Stimulated activated CD4-positive, alpha-beta T cell treated with anti-CD3 and anti-CD28 coated beads, Interleukin-4, amount 100 ng/mL, for 24 hours (primary cell): ENCODE results near the gene RPP40.
"Not testable (repeated sequence)": the region's sequence is repeated elsewhere in the genome, so short reads cannot be mapped to it uniquely, and the experiment has no call there.

ENCODE experiments used
- DNase-seq: peaks from one replicate; pipeline ENCODE4 v3.0.0-alpha.2; 2020

Gene RPP40, protein sequence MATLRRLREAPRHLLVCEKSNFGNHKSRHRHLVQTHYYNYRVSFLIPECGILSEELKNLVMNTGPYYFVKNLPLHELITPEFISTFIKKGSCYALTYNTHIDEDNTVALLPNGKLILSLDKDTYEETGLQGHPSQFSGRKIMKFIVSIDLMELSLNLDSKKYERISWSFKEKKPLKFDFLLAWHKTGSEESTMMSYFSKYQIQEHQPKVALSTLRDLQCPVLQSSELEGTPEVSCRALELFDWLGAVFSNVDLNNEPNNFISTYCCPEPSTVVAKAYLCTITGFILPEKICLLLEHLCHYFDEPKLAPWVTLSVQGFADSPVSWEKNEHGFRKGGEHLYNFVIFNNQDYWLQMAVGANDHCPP

DNA sequence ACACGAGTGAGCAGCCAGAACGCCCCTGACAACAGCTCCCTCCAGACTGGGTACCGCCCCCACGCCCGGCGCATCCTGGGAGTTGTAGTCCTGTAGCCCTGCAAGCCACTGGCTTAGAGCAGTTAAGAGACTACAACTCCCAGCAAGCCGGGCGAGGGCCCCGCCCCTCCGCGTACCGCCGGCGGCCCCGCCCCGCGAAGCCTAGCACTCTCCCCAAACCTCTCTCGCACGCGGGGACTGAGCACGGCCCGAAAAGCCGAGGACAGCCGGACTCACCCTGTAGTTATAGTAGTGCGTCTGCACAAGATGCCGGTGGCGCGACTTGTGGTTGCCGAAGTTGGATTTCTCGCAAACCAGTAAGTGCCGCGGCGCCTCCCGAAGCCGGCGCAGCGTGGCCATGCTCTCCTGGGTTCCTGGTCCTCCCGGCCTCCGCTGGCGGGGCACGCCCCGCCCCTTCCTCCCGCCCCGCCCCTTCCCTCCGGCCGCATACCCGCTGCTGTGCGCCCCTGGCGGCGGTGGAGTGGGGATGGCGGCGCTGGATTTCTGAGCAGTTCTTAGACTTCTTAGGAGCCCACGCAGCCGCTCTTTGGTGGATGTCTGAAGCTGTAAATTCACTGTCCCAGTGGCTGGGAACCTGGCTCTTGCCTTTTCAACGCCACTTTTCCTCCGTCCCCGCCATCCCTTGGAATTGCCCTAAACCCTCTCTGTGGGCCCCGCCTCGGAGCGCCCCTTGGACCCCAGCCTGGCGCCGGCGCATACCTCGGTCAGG, at the start of gene RPP40:
Gene RPP40 (minus strand): TSS at position 434 of the 769 bp plus-strand sequence. CDS start 35 bp downstream, at position 399.
- DNase-seq: peak; percentile 99

DNA sequence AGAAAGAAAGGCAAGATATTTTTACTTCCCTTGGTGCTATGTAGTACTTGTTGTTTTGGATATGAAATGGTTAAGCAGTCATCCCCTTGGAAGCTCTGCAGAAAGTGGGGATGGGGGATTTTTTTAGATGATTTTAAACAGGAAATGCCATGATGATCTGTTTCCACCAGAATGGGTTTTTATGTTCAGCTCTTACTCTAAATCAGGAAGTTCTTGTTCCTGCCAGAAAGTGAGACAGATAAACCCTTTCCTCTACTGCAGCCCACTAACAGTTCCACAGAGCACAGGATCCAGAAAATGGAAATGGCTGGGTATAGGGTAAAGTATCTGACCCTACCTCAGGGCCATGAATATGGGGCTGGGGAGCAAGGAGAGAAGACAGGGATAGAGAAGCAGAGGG, 49.2 kb upstream of the RPP40 start:
- no peak for DNase-seq

DNA sequence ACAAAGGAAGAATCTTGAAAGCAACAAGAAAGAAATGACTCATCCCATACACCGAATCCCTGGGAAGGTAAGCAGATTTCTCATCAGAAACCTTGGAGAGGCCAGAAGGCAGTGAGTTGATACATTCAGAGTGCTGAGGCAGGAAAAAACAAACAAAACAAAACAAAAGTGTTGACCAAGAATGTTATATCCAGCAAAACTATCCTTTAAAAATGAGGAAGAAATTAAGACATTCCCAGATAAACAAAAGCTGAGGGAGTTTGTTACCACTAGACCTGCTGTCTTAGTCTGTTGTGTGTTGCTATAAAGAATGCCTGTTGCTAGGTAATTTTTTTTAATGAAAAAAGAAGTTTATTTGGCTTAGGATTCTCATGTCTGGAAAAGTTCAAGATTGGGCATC, 47.6 kb upstream of the RPP40 start:
- DNase-seq: no peak

DNA sequence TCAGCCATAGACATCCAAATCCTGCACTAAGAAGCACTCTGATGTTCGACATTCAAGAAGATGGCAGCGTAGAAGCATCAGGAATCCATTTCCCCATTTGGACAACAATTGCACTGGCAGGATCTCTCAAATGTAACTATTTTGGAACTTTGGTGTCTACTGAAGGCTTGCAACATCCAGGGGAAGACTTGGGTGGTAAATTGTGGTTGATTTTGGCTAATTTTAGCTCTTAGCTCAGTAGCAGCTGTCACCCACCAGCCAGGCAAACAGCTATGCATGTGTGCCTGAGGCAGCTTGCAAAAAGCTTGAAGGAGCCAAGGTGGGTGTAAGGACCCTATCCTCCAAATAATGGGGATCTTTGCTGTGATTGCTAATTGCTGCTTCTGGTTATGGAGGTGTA, 46.2 kb upstream of the RPP40 start:
- no peak for DNase-seq

DNA sequence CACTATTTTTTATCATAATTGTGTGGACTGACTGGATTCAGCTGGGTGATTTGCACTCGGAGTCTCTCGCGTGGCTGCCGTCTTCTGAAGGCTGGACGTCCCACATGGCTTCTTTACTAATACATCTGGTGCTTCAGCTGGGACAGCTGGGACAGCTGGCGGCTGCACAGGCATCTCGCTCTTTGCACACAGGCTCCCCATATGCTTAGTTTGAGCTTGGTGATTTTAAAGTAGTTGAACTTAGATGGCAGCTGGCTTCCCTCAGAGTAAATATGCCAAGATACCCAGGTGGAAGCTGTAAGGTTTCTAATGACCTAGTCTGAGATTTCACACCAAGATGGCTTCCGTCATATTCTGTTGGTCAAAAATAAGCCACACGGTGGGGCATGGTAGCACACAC, 42.6 kb upstream of the RPP40 start:
- DNase-seq: no peak

DNA sequence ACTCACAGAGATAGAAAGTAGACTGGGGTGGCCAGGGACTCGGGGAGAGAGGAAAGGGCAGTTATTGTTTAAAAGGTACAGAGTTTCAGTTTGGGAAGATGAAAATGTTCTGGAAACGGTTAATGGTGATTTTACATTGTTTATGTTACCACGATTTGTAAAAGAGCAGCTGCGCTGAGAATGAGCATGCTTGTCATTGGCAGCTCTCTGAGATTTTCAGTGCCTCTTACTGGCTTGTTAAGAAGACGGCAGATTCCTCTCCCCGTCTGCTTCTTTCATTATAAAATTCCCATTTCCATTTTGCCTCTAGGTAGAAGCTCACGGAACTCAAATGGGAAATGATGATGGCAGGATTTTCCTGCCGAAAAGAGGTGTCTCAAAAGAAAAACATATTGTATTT, 41.6 kb upstream of the RPP40 start:
- DNase-seq: no peak

DNA sequence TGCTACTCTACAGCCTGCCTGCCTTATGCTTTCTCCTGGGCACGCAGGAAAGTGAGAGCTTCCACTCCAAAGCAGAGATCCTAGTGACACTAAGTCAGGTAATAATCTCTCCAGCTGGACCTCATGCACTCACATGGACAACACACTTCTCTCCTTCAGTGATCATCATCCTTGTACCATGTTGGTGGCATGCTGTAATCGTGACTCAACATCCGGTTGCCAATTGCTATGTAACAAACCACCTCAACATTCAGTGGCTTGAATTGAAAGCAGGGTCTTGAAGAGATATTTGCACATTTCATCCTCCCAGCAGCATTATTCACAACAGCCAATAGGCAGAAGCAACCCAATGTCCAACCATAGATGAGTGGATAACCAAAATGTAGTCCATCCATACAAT, 41.0 kb upstream of the RPP40 start:
- DNase-seq: no peak

DNA sequence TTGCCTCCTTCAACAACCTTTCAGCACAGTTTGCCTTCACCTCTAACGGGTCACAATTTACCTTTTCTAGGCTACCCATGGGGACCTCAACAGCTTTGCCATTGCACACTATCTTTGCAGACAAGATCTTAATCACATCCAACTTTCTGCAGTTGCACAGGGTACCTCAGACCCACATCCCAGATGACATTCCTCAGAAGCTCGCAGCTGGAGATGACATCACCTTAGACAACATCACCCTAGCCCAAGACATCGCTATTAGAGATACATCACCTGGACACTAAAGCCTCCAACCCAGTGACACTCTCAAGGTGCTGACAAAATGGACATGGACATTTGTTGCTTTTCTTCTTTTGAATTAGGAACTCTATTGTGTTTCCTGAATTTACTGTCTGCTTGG, 38.6 kb upstream of the RPP40 start:
- DNase-seq: no peak

DNA sequence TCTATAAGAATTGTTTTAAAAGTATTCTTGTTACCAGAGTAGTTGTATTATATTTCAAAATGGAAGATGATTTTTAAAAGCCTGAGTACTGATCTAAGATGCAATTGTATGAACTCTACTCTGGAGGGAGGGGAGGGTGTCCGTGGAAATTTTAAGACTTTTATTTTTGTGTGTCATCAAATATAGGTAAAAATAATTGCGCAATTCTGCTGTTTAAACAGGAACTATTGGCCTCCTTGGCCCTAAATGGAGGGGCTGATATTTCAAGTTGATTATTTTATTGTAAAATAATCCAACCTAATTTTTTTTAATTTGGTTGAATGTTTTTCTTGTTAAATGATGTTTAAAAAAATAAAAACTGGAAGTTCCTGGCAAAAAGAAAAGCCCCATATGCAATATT, 38.1 kb upstream of the RPP40 start:
- no peak for DNase-seq

DNA sequence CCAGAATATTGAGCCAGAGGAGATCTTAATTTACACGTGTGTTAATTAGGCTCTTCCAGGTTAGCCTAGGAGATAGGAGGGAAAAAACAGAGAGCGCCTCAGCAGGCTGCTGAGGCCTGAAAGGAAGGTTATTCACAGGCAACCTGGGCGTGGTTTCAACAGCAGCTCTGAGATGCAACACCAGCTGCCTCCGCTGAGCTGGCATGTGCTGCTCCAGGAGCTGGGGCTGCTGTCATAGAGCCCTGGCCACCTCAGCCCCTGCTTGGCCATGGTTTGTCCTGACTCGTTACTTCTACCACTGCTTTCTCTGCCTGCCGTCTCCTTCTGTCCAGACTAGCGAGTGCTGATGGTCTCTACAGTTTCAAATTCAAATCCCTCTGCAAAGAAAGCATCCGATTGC, 32.4 kb upstream of the RPP40 start:
- DNase-seq: no peak

DNA sequence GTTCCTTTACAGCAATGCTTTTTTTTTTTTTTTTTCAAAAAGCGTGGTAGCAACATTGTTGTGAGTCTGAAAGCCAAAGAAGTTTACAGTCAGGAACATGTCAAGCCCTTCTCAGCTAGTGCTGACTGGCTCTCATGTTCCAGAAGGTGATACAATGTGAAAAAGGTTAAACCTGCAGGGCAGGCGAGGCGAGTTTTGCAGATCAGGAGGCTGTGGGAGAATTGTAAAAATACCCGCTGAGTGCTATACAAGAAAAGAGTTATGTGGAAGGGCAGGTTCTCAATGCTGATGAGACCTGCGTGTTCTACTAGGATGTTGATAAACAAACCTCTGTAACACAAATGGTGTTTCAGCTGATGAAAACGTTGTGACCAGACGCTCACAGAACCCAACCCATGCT, 30.9 kb upstream of the RPP40 start:
- no peak for DNase-seq

DNA sequence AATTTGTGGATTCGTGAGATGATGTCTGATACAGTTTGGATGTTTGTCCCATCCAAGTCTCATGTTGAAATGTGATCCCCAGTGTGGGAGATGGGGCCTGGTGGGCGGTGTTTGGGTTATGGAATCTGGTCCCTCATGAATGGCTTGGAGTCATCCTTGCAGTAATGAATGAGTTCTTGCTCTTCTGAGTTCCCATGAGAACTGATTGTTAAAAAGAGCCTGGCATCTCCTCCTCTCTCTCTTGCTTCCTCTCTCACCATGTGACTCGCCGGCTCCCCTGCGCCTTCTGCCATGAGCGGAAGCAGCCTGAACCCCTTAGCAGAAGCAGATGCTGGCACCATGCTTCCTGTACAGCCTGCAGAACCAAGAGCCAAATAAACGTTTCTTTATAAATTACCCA, 30.5 kb upstream of the RPP40 start:
- no peak for DNase-seq

DNA sequence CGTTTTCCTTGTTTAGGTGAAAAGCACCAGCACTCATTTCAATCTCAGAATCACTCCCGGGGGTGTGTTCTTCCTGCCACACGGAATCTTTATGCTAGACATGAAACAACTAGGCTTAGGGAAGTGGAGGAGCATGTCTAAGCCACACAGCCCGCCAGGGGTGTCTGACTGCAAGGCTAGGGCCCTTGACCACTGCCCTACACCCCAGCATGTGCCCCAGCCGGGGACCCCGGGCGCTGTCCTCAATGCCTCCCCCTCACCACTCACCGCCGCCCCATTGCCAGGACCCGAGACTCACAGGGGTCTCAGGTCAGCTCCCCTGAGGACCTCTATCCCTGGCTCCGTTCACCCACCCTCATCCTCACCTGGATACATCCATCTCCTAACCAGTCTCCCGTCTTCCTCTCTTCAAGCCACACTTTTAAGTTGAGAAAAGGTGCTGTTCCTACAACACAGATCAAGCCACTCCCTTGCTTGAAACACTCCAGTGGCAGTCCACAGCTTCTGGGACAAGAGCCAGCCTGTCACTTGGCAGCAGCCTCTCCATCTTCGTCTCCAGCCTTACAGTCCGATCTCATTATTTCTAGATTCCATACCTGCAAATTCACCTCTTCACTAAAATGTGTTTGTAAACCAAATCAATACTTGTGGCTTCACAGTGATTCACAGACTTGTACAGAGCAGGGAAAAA, 29.5 kb upstream of the RPP40 start:
- DNase-seq: not testable (repeated sequence)

DNA sequence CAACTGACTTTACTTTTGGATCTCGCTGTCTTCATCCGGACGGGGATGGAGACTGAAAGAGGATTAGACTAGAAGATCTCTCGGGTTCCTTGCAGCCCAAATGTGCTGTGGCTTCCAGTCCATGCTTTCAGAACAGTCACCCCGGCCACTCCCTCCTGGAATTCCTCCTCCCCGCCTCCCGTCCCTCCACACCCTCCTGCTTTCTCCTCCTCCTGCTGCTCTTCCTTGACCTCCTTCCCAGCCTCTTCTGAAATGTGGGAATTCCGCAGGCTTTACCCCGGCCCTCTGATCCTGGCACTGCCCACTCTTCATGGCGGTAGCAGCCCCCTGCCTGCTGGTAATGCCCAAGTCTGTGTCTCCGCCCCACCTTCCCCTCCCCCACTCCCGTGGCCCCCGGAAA, 28.9 kb upstream of the RPP40 start:
- DNase-seq: not testable (repeated sequence)

DNA sequence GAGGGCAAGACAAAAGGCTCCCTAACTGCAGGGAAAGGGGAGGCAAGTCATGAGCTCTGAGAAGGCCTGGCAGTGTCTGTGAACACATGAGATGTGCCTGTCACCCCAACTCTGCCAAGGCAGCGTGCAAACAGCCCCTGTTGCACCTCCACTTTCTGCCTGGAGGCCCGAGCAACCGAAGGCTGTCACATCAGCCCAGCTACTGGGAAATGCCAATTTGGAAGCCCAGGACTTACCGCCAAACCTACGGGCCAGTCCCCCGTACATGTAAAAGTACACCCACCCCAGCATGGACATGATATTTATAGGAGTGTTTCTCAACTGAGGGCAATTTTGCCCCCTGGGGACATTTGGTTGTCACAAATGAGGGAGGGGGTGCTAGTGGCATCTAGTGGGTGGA, 27.3 kb upstream of the RPP40 start:
- DNase-seq: no peak

DNA sequence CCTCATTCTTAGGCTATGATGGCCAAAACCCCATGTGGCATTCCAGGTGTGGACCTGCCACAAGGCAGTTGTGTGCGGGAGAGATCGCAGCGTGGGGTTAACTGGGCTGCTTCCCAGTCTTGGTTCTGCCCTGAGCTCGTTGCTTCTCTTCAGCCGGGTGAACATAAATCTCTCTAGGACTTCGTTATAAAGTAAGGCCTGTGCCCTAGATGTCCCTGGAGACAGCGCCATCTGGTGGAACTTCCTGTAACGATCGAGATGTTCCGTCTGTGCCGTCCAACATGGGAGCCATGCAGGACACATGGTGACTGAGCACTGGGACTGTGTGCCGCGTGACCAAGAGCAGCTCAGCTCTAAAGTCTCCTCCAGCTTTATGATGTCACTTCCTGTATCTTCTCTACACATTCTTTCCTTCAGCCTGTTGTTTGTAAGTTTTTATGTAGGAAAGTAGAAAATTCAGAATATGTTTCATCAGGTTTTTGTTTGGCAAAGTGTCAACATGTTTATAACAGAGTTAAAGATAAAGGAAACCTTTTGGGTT, 26.8 kb upstream of the RPP40 start:
- DNase-seq: peak; percentile 80

DNA sequence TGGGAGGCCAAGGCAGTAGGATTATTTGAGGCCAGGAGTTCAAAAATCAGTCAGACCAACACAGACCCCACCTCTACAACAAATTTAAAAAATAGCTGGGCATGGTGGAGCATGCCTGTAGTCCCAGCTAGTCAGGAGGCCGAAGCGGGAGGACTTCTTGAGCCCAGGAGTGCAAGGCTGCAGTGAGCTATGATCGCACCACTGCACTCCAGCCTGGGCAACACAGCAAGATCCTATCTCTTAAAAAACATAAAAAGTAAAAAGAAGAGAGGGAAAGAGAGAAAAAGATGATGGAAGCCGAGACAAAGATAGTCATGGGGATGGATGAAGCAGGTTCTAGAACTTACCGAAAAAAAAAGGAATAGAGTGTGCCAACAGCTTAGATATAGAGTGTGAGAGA, 25.8 kb upstream of the RPP40 start:
- DNase-seq: no peak

DNA sequence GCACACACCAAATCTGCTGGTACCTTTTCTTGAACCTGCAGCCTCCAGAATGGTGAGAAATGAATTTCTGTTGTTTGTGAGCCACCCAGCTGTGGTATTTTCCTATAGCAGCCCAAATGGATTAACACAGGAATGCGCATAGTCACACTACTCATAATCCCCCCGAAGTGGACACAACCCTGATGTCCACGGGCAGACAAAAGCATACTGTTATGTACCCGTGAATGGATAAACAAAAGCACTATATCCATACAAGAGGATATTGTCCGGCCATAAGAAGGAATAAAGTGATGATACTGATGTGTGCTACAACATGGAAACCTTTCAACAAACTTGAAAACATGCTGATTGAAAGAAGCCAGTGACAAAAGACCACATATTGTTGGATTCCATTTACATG, 25.1 kb upstream of the RPP40 start:
- DNase-seq: no peak

DNA sequence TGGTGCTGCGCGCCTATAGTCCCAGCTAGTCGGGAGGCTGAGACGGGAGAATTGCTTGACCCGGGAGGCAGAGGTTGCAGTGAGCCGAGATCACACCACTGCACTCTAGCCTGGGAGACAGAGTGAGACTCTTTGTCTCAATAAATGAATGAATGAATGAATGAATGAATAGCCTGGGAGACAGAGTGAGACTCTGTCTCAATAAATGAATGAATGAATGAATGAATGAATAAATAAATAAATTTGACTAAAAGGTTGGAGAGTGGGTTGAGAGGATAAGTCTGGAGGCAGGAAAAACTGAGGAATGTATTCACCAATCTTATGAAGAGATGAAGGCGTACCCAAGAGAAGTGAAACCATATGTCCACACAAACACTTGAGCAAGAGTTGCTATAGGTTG, 24.5 kb upstream of the RPP40 start:
- DNase-seq: no peak

DNA sequence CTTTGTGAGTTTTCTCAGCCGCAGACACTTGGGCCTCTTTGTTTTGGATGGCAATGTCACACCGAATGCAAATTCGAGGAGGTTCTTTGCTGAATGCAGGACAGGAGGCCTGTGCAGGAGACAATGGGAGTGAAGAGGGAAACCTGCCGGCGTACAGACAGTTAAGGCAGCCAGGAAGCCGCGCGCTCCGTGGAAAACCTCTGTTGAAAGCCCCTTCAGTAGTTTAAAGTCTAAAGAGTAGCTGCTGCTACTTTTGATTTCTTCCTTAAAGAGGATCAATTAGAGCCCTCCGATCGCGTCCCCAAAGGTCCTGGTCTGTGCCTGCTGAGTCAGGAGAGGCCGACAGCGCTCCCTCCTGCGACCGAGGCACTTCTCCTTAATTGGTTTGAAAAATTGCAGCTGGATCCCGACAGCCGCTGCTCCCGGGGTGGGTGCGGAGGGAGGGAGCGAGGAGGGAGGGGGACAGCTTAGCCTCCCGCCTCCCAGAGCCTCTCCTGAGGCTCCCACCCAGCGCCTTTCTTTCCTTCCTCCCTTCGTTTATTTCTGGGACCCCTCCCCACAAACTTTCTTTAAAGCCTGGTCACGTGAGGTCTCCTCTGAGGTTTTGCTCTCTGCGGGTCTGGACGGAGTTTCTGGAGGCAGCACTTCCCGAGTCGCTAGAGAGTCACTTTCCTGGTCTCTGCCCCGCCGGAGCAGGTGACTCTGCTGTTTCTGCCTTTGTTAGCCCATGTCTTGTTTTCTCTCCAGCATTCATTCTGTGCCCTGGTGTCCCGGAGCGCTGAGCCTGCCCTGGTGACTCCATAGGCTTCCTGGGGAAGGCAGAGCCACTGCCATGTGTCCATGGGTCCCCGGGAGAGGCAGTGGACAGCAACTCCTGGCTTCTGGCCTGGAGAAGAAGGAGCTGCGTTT, 22.3 kb upstream of the RPP40 start:
- no peak for DNase-seq

DNA sequence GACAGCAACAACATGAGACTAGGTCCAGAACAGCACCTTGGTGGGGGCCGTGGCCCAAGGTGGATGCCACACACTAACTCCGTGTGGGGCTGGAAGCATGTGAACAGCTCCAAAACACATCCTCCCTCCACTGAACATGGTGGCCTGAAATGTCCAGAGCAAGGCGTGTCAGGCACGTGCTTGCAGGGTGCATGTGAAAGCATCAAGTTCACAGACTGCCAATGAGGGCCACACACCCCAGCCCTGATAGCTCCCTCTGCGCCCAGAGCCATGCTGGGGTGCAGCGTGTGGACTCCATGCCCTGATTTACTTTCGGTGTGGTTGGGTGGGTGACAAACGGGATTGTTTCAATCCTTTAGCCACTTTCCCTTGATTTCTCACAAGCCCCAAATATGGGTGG, 20.1 kb upstream of the RPP40 start:
- DNase-seq: no peak

DNA sequence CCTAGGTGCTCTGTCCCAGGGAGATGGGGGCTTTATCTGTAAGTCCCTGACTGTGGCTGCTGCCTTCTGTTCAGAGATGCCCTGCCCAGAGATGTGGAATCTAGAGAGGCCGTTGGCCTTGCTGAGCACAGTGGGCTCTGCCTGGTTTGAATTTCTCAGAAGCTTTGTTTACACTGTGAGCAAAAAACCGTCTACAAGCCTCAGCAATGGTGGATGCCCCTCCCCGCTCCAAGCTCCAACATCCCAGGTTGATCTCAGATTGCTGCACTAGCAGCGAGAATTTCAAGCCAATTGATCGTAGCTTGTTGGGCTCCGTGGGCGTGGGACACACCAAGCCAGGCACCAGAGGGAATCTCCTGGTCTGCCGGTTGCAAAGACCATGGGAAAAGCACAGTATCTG, 16.3 kb upstream of the RPP40 start:
- DNase-seq: no peak
